GM12873 (cell line): ENCODE results near the gene DDI2.

Source experiments
- CTCF ChIP-seq: IDR thresholded peaks from 2 replicates; pipeline ENCODE4 v1.5.1; 2012; ENCODE audit warnings: low read depth, mild to moderate bottlenecking, moderate library complexity, low read length, control low read depth; ENCODE audit not compliant: insufficient read depth; ENCODE audit errors: missing control alignments

The DDI2 gene

DNA sequence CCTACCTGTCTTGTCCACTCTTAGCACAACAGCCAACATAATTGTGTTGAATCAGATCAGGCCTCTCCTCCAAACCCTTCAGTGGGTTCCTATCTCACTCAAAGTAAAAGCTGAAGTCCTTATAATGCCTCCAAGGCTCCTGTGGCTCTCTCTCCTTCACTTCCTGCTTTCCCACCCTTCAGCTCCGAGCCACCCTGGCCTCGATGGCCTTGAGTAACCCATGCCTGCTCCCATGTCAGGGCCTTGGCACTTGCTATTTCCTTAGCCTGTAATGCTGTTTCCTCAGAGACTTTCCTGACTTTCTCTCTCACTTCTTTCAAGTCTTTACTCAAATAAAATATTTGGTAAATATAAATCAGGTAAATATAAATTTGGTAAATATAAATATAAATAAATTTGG lies 58.8 kb downstream of the DDI2 start:
- no peak for TF ChIP-seq CTCF

DNA sequence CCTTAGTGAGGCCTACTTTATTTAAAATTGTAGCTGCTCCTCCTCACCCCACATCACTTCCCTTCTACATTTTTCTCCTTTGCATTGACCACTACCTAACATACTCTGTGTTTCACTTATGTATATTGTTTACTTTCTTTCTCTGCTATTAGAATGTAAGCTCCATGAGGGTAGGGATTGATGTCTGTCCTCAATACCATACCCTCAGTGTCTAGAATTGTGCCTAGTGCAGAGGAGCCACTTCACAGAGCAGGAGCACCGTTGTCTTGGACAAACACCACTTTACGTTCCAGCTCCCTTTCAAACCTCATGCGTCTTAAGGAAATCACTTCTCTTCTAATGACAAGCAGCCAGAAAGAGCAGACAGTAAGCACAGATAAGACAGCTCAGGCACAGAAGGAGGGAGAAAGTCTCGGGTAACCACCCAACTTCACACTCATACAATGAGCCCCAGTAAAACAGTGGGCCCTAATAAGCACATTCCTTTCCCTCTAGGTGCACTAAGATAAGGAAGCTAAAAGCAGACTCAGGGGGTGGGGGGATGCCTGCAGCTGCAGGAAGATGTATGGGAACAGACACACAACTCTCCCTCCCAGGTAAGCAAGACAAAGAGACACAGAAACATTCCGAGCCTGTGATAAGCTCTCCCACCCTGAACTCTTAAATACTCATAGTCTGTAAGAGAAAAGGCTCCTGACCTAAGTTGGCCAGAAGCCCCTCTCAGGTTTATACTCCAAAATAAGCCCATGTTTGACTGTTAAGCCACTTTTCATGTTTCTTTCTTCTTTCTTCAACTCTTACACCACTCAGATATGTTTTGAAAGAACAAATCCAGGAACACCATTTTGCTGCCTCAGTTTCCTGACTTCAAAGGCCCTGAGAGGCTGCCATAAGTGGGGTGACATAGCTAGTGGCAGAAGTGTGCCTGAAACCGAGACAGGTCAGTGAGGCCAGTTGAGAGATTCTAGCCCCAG lies 59.7 kb downstream of the DDI2 start:
- TF ChIP-seq CTCF: no peak

GRCh38 chr1:15678578-15678977 lies 61.3 kb downstream of the DDI2 start:
- no peak for TF ChIP-seq CTCF

DNA sequence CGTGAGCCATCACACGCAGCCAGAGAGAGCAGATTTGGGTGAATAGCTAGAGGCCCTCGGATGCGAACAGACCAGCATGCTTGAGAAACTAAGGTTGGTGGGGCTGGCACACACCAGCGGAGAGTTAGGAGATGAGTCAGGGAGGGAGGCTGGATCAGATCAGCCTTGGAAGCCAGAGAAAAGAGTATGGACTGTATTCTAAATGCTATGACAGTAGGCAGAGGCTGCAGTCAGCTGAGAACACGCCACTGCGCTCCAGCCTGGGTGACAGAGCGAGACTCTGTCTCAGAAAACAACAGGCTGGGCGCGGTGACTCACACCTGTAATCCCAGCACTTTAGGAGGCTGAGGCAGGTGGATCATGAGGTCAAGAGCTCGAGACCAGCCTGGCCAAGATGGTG lies 62.9 kb downstream of the DDI2 start:
- TF ChIP-seq CTCF: no peak

- TF ChIP-seq CTCF: no peak
These were observed 63.5 kb downstream of the DDI2 start for GRCh38 chr1:15680561-15681348.

GRCh38 chr1:15681349-15682292 lies 64.4 kb downstream of the DDI2 start:
- TF ChIP-seq CTCF: no peak
